Erythroblast (primary cell): ENCODE data around the gene MIS12.

ENCODE experiments used
- GATA1 ChIP-seq: IDR thresholded peaks from 2 replicates; pipeline ENCODE4 v1.6.1; 2011; ENCODE audit warnings: low read depth, mild to moderate bottlenecking, control low read depth, low read length, moderate library complexity
- POLR2A ChIP-seq: IDR thresholded peaks from 2 replicates; pipeline ENCODE4 v1.6.1; 2011; ENCODE audit warnings: mild to moderate bottlenecking, low read length

- TF ChIP-seq POLR2A: no peak
- TF ChIP-seq GATA1: no peak
Observed at GRCh38 chr17:5446786-5447185, 39.6 kb upstream of the MIS12 start.
